ENCODE results near the gene FAM25G.
"Not testable (repeated sequence)": the region's sequence is repeated elsewhere in the genome, so short reads cannot be mapped to it uniquely, and the experiment has no call there.

FAM25G gene

GRCh38 chr10:47478114-47478513, 13.4 kb downstream of the FAM25G start:
- not testable (repeated sequence) for H3K27me3 ChIP-seq (ENCODE audit: control insufficient read depth, insufficient read depth, low read length); H3K4me3 ChIP-seq (ENCODE audit: low read depth, low read length); H3K36me3 ChIP-seq (ENCODE audit: control insufficient read depth, insufficient read depth, low read length); H3K9me3 ChIP-seq (ENCODE audit: control insufficient read depth, insufficient read depth, low read length); H3K9ac ChIP-seq (ENCODE audit: low read depth, low read length); H3K4me1 ChIP-seq (ENCODE audit: control insufficient read depth, insufficient read depth, low read length)

GRCh38 chr10:47477078-47477477, 14.4 kb downstream of the FAM25G start:
- not testable (repeated sequence) for H3K4me1 ChIP-seq (ENCODE audit: control insufficient read depth, insufficient read depth, low read length); H3K36me3 ChIP-seq (ENCODE audit: control insufficient read depth, insufficient read depth, low read length); H3K9ac ChIP-seq (ENCODE audit: low read depth, low read length); H3K4me3 ChIP-seq (ENCODE audit: low read depth, low read length); H3K9me3 ChIP-seq (ENCODE audit: control insufficient read depth, insufficient read depth, low read length); H3K27me3 ChIP-seq (ENCODE audit: control insufficient read depth, insufficient read depth, low read length)

GRCh38 chr10:47475101-47475500, 16.4 kb downstream of the FAM25G start:
- not testable (repeated sequence) for H3K4me1 ChIP-seq (ENCODE audit: control insufficient read depth, insufficient read depth, low read length); H3K9ac ChIP-seq (ENCODE audit: low read depth, low read length); H3K4me3 ChIP-seq (ENCODE audit: low read depth, low read length); H3K9me3 ChIP-seq (ENCODE audit: control insufficient read depth, insufficient read depth, low read length); H3K36me3 ChIP-seq (ENCODE audit: control insufficient read depth, insufficient read depth, low read length); H3K27me3 ChIP-seq (ENCODE audit: control insufficient read depth, insufficient read depth, low read length)

GRCh38 chr10:47473516-47473915, 18.0 kb downstream of the FAM25G start:
- H3K4me3 ChIP-seq (ENCODE audit: low read depth, low read length); H3K4me1 ChIP-seq (ENCODE audit: control insufficient read depth, insufficient read depth, low read length); H3K36me3 ChIP-seq (ENCODE audit: control insufficient read depth, insufficient read depth, low read length); H3K9me3 ChIP-seq (ENCODE audit: control insufficient read depth, insufficient read depth, low read length); H3K9ac ChIP-seq (ENCODE audit: low read depth, low read length); H3K27me3 ChIP-seq (ENCODE audit: control insufficient read depth, insufficient read depth, low read length): not testable (repeated sequence)

- H3K9ac ChIP-seq (ENCODE audit: low read depth, low read length); H3K9me3 ChIP-seq (ENCODE audit: control insufficient read depth, insufficient read depth, low read length); H3K27me3 ChIP-seq (ENCODE audit: control insufficient read depth, insufficient read depth, low read length); H3K4me1 ChIP-seq (ENCODE audit: control insufficient read depth, insufficient read depth, low read length); H3K36me3 ChIP-seq (ENCODE audit: control insufficient read depth, insufficient read depth, low read length); H3K4me3 ChIP-seq (ENCODE audit: low read depth, low read length): not testable (repeated sequence)
These were observed 18.9 kb downstream of the FAM25G start for GRCh38 chr10:47472647-47473046.

- not testable (repeated sequence) for H3K36me3 ChIP-seq (ENCODE audit: control insufficient read depth, insufficient read depth, low read length); H3K9ac ChIP-seq (ENCODE audit: low read depth, low read length); H3K4me1 ChIP-seq (ENCODE audit: control insufficient read depth, insufficient read depth, low read length)
These were observed 19.4 kb downstream of the FAM25G start for GRCh38 chr10:47472072-47472471.

GRCh38 chr10:47468731-47469528, 22.6 kb downstream of the FAM25G start:
- not testable (repeated sequence) for H3K36me3 ChIP-seq (ENCODE audit: control insufficient read depth, insufficient read depth, low read length); H3K9ac ChIP-seq (ENCODE audit: low read depth, low read length); H3K4me3 ChIP-seq (ENCODE audit: low read depth, low read length); H3K4me1 ChIP-seq (ENCODE audit: control insufficient read depth, insufficient read depth, low read length); H3K27me3 ChIP-seq (ENCODE audit: control insufficient read depth, insufficient read depth, low read length); H3K9me3 ChIP-seq (ENCODE audit: control insufficient read depth, insufficient read depth, low read length)

More at GRCh38 chr10:47472072-47472471, 19.4 kb downstream of the FAM25G start:
- H3K9me3 ChIP-seq (ENCODE audit: control insufficient read depth, insufficient read depth, low read length); H3K4me3 ChIP-seq (ENCODE audit: low read depth, low read length); H3K27me3 ChIP-seq (ENCODE audit: control insufficient read depth, insufficient read depth, low read length): not testable (repeated sequence)

GRCh38 chr10:47467957-47468356, 23.5 kb downstream of the FAM25G start:
- H3K9me3 ChIP-seq (ENCODE audit: control insufficient read depth, insufficient read depth, low read length); H3K4me1 ChIP-seq (ENCODE audit: control insufficient read depth, insufficient read depth, low read length); H3K27me3 ChIP-seq (ENCODE audit: control insufficient read depth, insufficient read depth, low read length); H3K36me3 ChIP-seq (ENCODE audit: control insufficient read depth, insufficient read depth, low read length); H3K4me3 ChIP-seq (ENCODE audit: low read depth, low read length); H3K9ac ChIP-seq (ENCODE audit: low read depth, low read length): not testable (repeated sequence)

GRCh38 chr10:47467458-47467857, 24.0 kb downstream of the FAM25G start:
- not testable (repeated sequence) for H3K4me1 ChIP-seq (ENCODE audit: control insufficient read depth, insufficient read depth, low read length); H3K9ac ChIP-seq (ENCODE audit: low read depth, low read length); H3K9me3 ChIP-seq (ENCODE audit: control insufficient read depth, insufficient read depth, low read length); H3K4me3 ChIP-seq (ENCODE audit: low read depth, low read length); H3K27me3 ChIP-seq (ENCODE audit: control insufficient read depth, insufficient read depth, low read length); H3K36me3 ChIP-seq (ENCODE audit: control insufficient read depth, insufficient read depth, low read length)

GRCh38 chr10:47465216-47465917, 26.1 kb downstream of the FAM25G start:
- not testable (repeated sequence) for H3K4me3 ChIP-seq (ENCODE audit: low read depth, low read length); H3K36me3 ChIP-seq (ENCODE audit: control insufficient read depth, insufficient read depth, low read length); H3K9me3 ChIP-seq (ENCODE audit: control insufficient read depth, insufficient read depth, low read length); H3K27me3 ChIP-seq (ENCODE audit: control insufficient read depth, insufficient read depth, low read length); H3K9ac ChIP-seq (ENCODE audit: low read depth, low read length); H3K4me1 ChIP-seq (ENCODE audit: control insufficient read depth, insufficient read depth, low read length)

GRCh38 chr10:47462577-47463358, 28.7 kb downstream of the FAM25G start:
- not testable (repeated sequence) for H3K36me3 ChIP-seq (ENCODE audit: control insufficient read depth, insufficient read depth, low read length); H3K27me3 ChIP-seq (ENCODE audit: control insufficient read depth, insufficient read depth, low read length); H3K9me3 ChIP-seq (ENCODE audit: control insufficient read depth, insufficient read depth, low read length); H3K4me3 ChIP-seq (ENCODE audit: low read depth, low read length); H3K9ac ChIP-seq (ENCODE audit: low read depth, low read length); H3K4me1 ChIP-seq (ENCODE audit: control insufficient read depth, insufficient read depth, low read length)

GRCh38 chr10:47461261-47461687, 30.2 kb downstream of the FAM25G start:
- not testable (repeated sequence) for H3K9ac ChIP-seq (ENCODE audit: low read depth, low read length); H3K4me3 ChIP-seq (ENCODE audit: low read depth, low read length); H3K4me1 ChIP-seq (ENCODE audit: control insufficient read depth, insufficient read depth, low read length); H3K27me3 ChIP-seq (ENCODE audit: control insufficient read depth, insufficient read depth, low read length); H3K36me3 ChIP-seq (ENCODE audit: control insufficient read depth, insufficient read depth, low read length); H3K9me3 ChIP-seq (ENCODE audit: control insufficient read depth, insufficient read depth, low read length)
